Endodermal cell (in vitro differentiated cells): ENCODE measurements around the gene CACNG4. TPM values are rescaled to one million over a fixed set of nuclear protein-coding genes. Genes with fewer than 3 reads are reported as not detected.

Experiments used
- DNase-seq: peaks from one replicate; pipeline ENCODE4 v3.0.0-alpha.2; 2017
- H3K27ac ChIP-seq: 2 replicates; pipeline ENCODE4 v1.5.1; 2013; ENCODE audit warnings: mild to moderate bottlenecking, low read depth, low read length, moderate library complexity
- H3K27me3 ChIP-seq: 2 replicates; pipeline ENCODE4 v1.6.1; 2013; ENCODE audit warnings: mild to moderate bottlenecking, low read length, moderate library complexity; ENCODE audit not compliant: insufficient read depth, control insufficient read depth, poor library complexity, severe bottlenecking
- H3K36me3 ChIP-seq: 2 replicates; pipeline ENCODE4 v1.7.0; 2013; ENCODE audit warnings: mild to moderate bottlenecking, low read length, moderate library complexity; ENCODE audit not compliant: control insufficient read depth, insufficient read depth
- H3K4me1 ChIP-seq: one replicate; pipeline ENCODE4 v1.7.0; 2013; ENCODE audit warnings: low read length; ENCODE audit not compliant: control insufficient read depth, insufficient read depth
- H3K4me3 ChIP-seq: 2 replicates; pipeline ENCODE4 v1.5.1; 2013; ENCODE audit warnings: mild to moderate bottlenecking, low read length, moderate library complexity
- H3K9ac ChIP-seq: 2 replicates; pipeline ENCODE4 v1.6.1; 2013; ENCODE audit warnings: mild to moderate bottlenecking, low read length, moderate library complexity; ENCODE audit not compliant: poor library complexity, severe bottlenecking; ENCODE audit errors: extremely low read depth
- H3K9me3 ChIP-seq: 2 replicates; pipeline ENCODE4 v1.6.1; 2013; ENCODE audit warnings: mild to moderate bottlenecking, low read length, moderate library complexity; ENCODE audit not compliant: control insufficient read depth
- H3K27ac Mint-ChIP-seq: 2 replicates; pipeline ENCODE4 v1.8.0; 2020; ENCODE audit warnings: mixed read lengths
- H3K27me3 Mint-ChIP-seq: 2 replicates; pipeline ENCODE4 v1.8.0; 2021; ENCODE audit warnings: mild to moderate bottlenecking, mixed read lengths; ENCODE audit not compliant: insufficient read depth
- H3K36me3 Mint-ChIP-seq: 2 replicates; pipeline ENCODE4 v1.8.0; 2020; ENCODE audit warnings: low read depth, mixed read lengths
- H3K4me1 Mint-ChIP-seq: 2 replicates; pipeline ENCODE4 v1.8.0; 2020; ENCODE audit warnings: mixed read lengths
- H3K4me3 Mint-ChIP-seq: 2 replicates; pipeline ENCODE4 v1.8.0; 2020; ENCODE audit warnings: mild to moderate bottlenecking, moderate library complexity, mixed read lengths
- H3K9me3 Mint-ChIP-seq: 2 replicates; pipeline ENCODE4 v1.8.0; 2020; ENCODE audit warnings: mild to moderate bottlenecking, mixed read lengths
- WGBS, 2 experiments: methylation state at CpG; one replicate each; pipeline versions ENCODE4 v1.1.5 to v1.1.7; 2013; ENCODE audit warnings: missing lambda C conversion rate in 2 of 2, mixed read lengths in 1 of 2; ENCODE audit not compliant: insufficient coverage in 1 of 2, insufficient read length in 1 of 2; 5-methylcytosine and 5-hydroxymethylcytosine counted together
- total RNA-seq, 2 donors: library from RNA; stranded (reverse); fragmentation: NEBNext Ultra II Directional in 1 of 2; extraction: Animal tissue kit (Norgen Biotek cat#: 25700) in 1 of 2; gene quantifications; 2 replicates in 1 of 2; 3 replicates in 1 of 2; pipeline ENCODE4 v1.2.1, GENCODE V29; 2021
- TF ChIP-seq, protein P1 (sequence below): fragments of 200-600 bp; sonication (generic); conservative IDR thresholded peaks from 2 replicates; pipeline ENCODE4 v1.5.0; 2021; ENCODE audit warnings: antibody characterized with exemption, mild to moderate bottlenecking

CACNG4 gene
- total RNA-seq, 2 donors from 2014 or later: 0.22 to 1.3 TPM

DNA sequence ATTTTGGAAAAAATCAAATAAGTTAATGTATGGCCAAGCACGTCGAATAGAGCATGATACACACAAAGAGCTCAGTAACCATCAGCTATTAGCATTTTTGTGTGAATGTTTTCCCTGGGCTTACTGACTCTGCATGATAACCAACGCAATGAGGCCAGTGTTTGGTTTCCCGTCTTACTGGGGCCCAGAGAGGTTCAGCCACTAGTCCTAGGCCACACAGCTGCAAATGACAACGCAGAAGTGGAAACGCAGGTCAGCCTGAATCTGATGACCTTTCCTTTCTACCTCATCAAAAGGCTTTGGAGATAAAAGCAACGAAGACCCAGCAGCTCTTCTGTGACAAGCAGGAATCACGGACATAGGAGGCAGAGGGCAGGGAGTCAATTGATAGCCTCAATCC lies 7.2 kb upstream of the CACNG4 start:
- TF ChIP-seq, protein P1, sequence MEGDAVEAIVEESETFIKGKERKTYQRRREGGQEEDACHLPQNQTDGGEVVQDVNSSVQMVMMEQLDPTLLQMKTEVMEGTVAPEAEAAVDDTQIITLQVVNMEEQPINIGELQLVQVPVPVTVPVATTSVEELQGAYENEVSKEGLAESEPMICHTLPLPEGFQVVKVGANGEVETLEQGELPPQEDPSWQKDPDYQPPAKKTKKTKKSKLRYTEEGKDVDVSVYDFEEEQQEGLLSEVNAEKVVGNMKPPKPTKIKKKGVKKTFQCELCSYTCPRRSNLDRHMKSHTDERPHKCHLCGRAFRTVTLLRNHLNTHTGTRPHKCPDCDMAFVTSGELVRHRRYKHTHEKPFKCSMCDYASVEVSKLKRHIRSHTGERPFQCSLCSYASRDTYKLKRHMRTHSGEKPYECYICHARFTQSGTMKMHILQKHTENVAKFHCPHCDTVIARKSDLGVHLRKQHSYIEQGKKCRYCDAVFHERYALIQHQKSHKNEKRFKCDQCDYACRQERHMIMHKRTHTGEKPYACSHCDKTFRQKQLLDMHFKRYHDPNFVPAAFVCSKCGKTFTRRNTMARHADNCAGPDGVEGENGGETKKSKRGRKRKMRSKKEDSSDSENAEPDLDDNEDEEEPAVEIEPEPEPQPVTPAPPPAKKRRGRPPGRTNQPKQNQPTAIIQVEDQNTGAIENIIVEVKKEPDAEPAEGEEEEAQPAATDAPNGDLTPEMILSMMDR: no peak
- Histone ChIP-seq H3K36me3 (no peaks in the 10 kb centered on the region), H3K4me3 (no peak overlapping the region), H3K9me3 (no peaks in the 10 kb centered on the region), H3K27ac (no peak overlapping the region), H3K9ac (no peak overlapping the region), H3K4me1 (no peaks in the 10 kb centered on the region), H3K27me3 (peaks cover 18% of the 10 kb centered on the region)
- Mint-ChIP-seq H3K27me3 (peaks cover 22% of the 10 kb centered on the region), H3K27ac (no peak overlapping the region), H3K4me3 (no peak overlapping the region), H3K4me1 (peaks cover under 1% of the 10 kb centered on the region), H3K9me3 (no peaks in the 10 kb centered on the region), H3K36me3 (no peaks in the 10 kb centered on the region)
- 96 to 97% methylated on average over 8 of the region's 8 CpGs for WGBS, 2 experiments
- DNase-seq: no peak

DNA sequence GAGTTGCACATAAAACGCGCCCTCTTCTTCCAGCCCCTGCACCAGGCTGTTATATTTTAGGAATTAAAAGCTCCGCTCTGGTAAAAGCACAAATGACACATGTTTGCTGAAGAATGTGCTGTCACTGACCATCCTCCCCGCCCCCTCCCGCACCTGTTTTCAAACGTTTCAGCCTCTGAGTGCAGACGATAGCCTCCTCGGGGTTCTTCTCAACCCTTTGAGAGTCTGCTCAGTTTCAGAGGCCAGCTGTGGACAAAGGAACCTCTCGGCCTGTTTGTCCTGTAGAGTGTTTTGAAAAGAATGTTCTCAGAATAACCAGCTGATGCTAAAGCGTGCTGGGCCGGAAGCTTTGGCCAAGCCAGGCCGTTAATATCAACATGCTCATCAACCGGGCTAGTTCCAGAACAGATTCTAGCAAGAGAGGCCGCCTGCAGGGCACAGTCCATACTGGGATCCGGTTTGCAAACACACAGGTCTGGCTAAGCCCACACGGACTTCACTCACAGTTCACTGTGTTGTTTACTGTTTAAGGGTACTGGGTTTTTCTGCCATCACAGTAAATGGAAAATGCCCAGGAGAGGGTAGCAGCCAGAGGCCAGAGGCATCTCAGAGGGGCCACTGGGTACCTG lies 6.4 kb upstream of the CACNG4 start:
- H3K9me3 Mint-ChIP-seq: no peaks in the 10 kb centered on the region
- WGBS, 2 experiments: 76 to 79% methylated on average over 15 to 16 of the region's 16 CpGs
- TF ChIP-seq, protein P1: no peak
- peak overlapping the region; percentile 1 for H3K27ac ChIP-seq
- H3K4me3 ChIP-seq: no peak overlapping the region
- no peak overlapping the region for H3K9ac ChIP-seq
- H3K4me1 ChIP-seq: no peaks in the 10 kb centered on the region
- DNase-seq: no peak
- no peaks in the 10 kb centered on the region for H3K36me3 Mint-ChIP-seq
- H3K27me3 ChIP-seq: peaks cover 25% of the 10 kb centered on the region
- no peak overlapping the region for H3K27ac Mint-ChIP-seq
- H3K9me3 ChIP-seq: no peaks in the 10 kb centered on the region
- no peak overlapping the region for H3K4me3 Mint-ChIP-seq
- no peaks in the 10 kb centered on the region for H3K36me3 ChIP-seq
- peaks cover 29% of the 10 kb centered on the region for H3K27me3 Mint-ChIP-seq
- H3K4me1 Mint-ChIP-seq: no peaks in the 10 kb centered on the region

DNA sequence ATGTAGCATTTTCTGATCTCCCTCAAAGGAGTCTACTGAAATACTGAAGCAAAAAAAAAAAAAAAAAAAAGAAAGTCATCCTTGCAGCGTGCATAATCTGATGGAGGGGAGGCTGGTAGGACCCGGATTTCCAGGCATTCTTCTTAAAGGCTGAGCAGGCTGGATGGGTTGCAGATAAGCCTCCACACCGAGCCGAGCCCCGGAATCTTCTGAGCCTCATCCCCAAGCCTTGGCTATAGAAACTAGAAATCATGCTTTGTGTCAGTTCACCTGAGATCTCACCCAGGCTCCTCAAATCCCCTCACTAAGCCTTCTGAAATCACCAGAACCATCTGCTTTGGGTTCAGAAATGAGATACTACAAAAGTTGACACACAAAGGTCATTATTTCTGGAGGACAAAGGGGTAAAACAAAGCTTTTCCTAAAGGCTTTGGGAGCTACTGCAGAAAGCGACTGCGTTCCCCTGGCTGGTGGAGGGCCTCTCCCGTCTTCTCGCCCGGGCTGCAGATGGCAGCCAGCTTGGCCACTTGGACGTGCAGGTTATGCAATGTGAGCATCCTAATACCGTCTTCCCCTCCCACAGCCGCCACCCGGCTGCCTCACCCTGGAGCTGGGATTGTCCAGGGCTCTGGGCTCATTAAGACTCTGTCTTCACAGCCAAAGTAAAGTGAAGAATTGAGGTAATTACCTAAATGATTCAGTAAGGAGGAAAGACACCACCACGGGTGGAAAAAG lies 4.7 kb upstream of the CACNG4 start:
- peaks cover 38% of the 10 kb centered on the region for H3K27me3 ChIP-seq
- Mint-ChIP-seq H3K27me3 (peaks cover 43% of the 10 kb centered on the region), H3K9me3 (no peaks in the 10 kb centered on the region), H3K4me1 (peaks cover 8% of the 10 kb centered on the region), H3K4me3 (no peak overlapping the region), H3K27ac (no peak overlapping the region), H3K36me3 (no peaks in the 10 kb centered on the region)
- no peak overlapping the region for H3K27ac ChIP-seq
- TF ChIP-seq, protein P1: no peak
- H3K4me1 ChIP-seq: no peaks in the 10 kb centered on the region
- no peaks in the 10 kb centered on the region for H3K36me3 ChIP-seq
- no peak overlapping the region for H3K4me3 ChIP-seq
- no peaks in the 10 kb centered on the region for H3K9me3 ChIP-seq
- H3K9ac ChIP-seq: no peak overlapping the region
- 89 to 95% methylated on average over 8 to 15 of the region's 15 CpGs for WGBS, 2 experiments
- no peak for DNase-seq
